Measurements from ENCODE around the gene CFAP90. TPM values are rescaled to one million over a fixed set of nuclear protein-coding genes. Genes with fewer than 3 reads are reported as not detected.

Gene CFAP90
- total and polyA plus RNA-seq, 7 donors, result 0.04 to 0.81 TPM; not detected in 5

DNA sequence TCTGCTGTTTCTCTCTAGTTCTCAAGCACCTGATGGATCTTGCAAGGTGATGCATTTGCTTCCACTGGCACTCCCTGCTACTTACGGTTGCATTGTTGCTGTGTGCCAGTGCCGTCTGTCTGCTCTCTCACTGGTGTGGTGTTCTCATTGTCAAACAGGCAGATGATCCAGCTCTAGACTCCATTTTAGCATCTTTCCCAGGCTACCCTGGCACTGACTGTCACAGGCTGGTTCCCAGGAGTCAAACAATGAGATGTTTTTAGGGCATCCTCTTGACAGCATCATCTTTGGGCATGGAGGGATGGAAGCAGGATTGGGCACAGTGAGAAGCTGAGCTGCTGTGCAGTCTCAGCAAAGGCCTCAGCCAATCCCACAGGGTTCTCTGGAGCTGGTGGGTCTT is 30.9 kb upstream of the CFAP90 start:
- Histone ChIP-seq H3K27me3 (no peaks in the 10 kb centered on the region), H3K36me3 (peaks cover 6 to 97% (median 21%) of the 10 kb centered on the region in 4 donors), H3K4me3 (no peak overlapping the region), H3K9me3 (no peaks in the 10 kb centered on the region), H3K4me1 (no peaks in the 10 kb centered on the region), H3K27ac (no peak overlapping the region)
- 95 to 97% methylated on average over 2 of the region's 2 CpGs for WGBS, 2 donors
- TF ChIP-seq POLR2AphosphoS5 (IDR thresholded peaks at IDR 0.05) (no peak), POLR2A (IDR thresholded peaks at IDR 0.05) (no peak), EP300 (IDR thresholded peaks at IDR 0.05) (no peak)
- TF ChIP-seq, protein P1, sequence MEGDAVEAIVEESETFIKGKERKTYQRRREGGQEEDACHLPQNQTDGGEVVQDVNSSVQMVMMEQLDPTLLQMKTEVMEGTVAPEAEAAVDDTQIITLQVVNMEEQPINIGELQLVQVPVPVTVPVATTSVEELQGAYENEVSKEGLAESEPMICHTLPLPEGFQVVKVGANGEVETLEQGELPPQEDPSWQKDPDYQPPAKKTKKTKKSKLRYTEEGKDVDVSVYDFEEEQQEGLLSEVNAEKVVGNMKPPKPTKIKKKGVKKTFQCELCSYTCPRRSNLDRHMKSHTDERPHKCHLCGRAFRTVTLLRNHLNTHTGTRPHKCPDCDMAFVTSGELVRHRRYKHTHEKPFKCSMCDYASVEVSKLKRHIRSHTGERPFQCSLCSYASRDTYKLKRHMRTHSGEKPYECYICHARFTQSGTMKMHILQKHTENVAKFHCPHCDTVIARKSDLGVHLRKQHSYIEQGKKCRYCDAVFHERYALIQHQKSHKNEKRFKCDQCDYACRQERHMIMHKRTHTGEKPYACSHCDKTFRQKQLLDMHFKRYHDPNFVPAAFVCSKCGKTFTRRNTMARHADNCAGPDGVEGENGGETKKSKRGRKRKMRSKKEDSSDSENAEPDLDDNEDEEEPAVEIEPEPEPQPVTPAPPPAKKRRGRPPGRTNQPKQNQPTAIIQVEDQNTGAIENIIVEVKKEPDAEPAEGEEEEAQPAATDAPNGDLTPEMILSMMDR (IDR thresholded peaks at IDR 0.05), result no peak
- intact Hi-C loops (cut with DNase I), result no loop called here
- no peak for DNase-seq

DNA sequence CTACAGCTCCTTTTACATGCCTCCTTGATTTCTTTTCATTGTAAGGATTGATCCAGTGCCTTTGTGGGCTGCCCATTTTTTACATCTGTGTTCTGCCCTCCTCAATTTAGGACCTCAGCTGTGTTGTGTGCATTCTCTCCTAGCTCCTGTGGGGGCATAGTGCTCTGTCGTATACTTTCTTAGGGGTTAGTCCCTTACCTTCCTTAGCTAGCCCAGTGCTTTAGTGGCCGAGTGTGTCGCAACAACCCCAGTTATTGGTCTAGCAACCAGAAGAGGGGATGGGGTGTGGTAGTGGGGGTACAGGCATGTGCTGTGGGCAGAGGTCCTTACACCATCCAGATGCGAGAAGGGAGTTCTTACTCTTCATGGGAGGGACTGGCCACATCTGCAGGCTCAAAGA is 30.2 kb upstream of the CFAP90 start:
- Histone ChIP-seq H3K27ac (no peak overlapping the region), H3K4me1 (no peaks in the 10 kb centered on the region), H3K36me3 (peaks cover 6 to 98% (median 24%) of the 10 kb centered on the region in 4 donors), H3K27me3 (no peaks in the 10 kb centered on the region), H3K4me3 (no peak overlapping the region), H3K9me3 (no peaks in the 10 kb centered on the region)
- DNase-seq, result no peak
- TF ChIP-seq, protein P1 (IDR thresholded peaks at IDR 0.05), result no peak
- no peak for TF ChIP-seq POLR2A (IDR thresholded peaks at IDR 0.05)
- TF ChIP-seq EP300 (IDR thresholded peaks at IDR 0.05), result no peak
- no peak for TF ChIP-seq POLR2AphosphoS5 (IDR thresholded peaks at IDR 0.05)
- intact Hi-C loops (cut with DNase I), result no loop called here
- WGBS, 2 donors, result 94 to 95% methylated on average over 4 of the region's 4 CpGs

DNA sequence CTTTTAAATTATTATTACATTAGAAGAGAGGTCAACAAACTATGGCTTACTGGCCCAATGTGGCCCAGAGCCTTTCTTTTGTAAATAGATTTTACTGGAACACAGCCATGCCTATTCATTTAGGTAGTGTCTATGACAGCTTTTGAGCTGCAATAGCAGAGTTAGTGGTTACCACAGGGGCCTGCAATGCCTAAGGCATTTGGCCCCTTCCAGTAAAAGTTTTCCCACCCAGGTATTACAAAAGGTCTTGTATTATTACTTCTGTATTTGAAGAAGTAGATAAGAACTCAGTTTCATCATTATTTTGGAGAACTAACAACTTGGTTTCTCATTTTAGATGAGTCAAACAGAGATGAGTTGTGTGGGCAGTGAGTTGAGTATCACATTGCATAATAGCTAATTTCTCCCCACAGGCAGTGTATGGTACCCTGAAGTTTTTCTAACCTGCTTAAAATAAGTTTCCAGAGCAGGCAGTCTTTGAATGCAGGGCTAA is 27.5 kb upstream of the CFAP90 start:
- intact Hi-C loops (cut with DNase I), result no loop called here
- Histone ChIP-seq H3K4me3 (no peak overlapping the region), H3K27ac (no peak overlapping the region), H3K9me3 (no peaks in the 10 kb centered on the region), H3K27me3 (no peaks in the 10 kb centered on the region), H3K4me1 (no peaks in the 10 kb centered on the region), H3K36me3 (peaks cover 13 to 86% (median 20%) of the 10 kb centered on the region in 4 donors)
- no peak for TF ChIP-seq POLR2AphosphoS5 (IDR thresholded peaks at IDR 0.05)
- TF ChIP-seq POLR2A (IDR thresholded peaks at IDR 0.05), result no peak
- TF ChIP-seq, protein P1 (IDR thresholded peaks at IDR 0.05), result no peak
- no peak for TF ChIP-seq EP300 (IDR thresholded peaks at IDR 0.05)
- DNase-seq, result no peak

DNA sequence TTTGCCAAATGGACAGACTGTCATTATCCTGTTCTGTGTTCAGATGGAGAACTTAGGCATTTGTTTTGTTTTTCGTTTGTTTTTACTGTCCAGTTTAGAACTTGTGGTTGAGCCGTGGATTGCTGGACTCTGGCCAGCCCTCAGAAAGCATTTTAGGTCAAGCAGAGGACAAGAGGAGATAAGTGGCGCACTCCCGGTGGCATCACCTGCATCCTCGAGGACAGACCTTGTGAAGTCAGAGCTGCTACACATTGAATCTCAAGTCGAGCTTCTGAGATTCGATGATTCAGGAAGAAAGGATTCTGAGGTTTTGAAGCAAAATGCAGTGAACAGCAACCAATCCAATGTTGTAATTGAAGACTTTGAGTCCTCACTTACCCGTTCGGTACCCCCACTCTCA is 26.9 kb upstream of the CFAP90 start:
- intact Hi-C loops (cut with DNase I), result no loop called here
- Histone ChIP-seq H3K27ac (no peak overlapping the region), H3K4me3 (no peak overlapping the region), H3K27me3 (no peaks in the 10 kb centered on the region), H3K9me3 (no peaks in the 10 kb centered on the region), H3K4me1 (no peaks in the 10 kb centered on the region), H3K36me3 (peaks cover 11 to 80% (median 19%) of the 10 kb centered on the region in 4 donors)
- WGBS, 2 donors, result 71 to 81% methylated on average over 9 of the region's 9 CpGs
- DNase-seq, result no peak
- TF ChIP-seq EP300 (IDR thresholded peaks at IDR 0.05) (no peak), POLR2A (IDR thresholded peaks at IDR 0.05) (no peak), POLR2AphosphoS5 (IDR thresholded peaks at IDR 0.05) (no peak)
- TF ChIP-seq, protein P1 (IDR thresholded peaks at IDR 0.05), result no peak

DNA sequence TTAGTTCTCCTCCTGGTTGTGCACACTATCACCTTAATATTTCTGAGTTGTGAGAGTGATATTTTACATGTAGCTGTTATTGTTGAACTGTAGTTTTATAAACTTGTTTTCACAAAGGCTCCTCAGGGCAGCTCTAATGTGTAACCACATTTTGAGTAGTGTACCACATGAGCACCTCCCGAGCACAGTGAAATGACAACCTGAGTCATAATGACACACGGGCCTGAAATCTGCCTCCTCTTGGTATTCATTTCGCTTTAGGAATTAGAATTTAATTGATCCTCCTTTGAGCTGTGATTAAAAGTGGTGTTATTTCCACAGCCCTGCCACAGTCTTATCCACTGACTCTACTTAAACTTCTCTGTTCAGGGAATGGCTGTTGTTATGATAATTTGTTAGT is 25.9 kb upstream of the CFAP90 start:
- 82 to 85% methylated on average over 3 of the region's 3 CpGs for WGBS, 2 donors
- H3K9me3 ChIP-seq, result no peaks in the 10 kb centered on the region
- no peak overlapping the region for H3K4me3 ChIP-seq
- DNase-seq, result no peak
- TF ChIP-seq POLR2AphosphoS5 (IDR thresholded peaks at IDR 0.05) (no peak), EP300 (IDR thresholded peaks at IDR 0.05) (no peak), POLR2A (IDR thresholded peaks at IDR 0.05) (no peak)
- TF ChIP-seq, protein P1 (IDR thresholded peaks at IDR 0.05), result no peak
- H3K36me3 ChIP-seq, result peaks cover 7 to 70% (median 19%) of the 10 kb centered on the region in 4 donors
- intact Hi-C loops (cut with DNase I), result no loop called here
- H3K4me1 ChIP-seq, result no peaks in the 10 kb centered on the region
- H3K27me3 ChIP-seq, result no peaks in the 10 kb centered on the region
- H3K27ac ChIP-seq, result no peak overlapping the region

Measured in sigmoid colon (tissue), 7 donors.